HL-60/S4 treated with phorbol 12-myristate 13-acetate at 8.2 ng/mL for 4 days and 3 days (cell line): ENCODE data around the gene NUDT19.
"Not testable (repeated sequence)": the region's sequence is repeated elsewhere in the genome, so short reads cannot be mapped to it uniquely, and the experiment has no call there.

Experiments used
- in situ Hi-C: fragments of 300-500 bp; cut with MboI; formaldehyde crosslinking; loops from 2 replicates; pipeline ENCODE4 v1.15.0; 2022; ENCODE audit warnings: low sequenced_read_pairs

The NUDT19 gene

GRCh38 chr19:32674931-32675719 lies 16.5 kb upstream of the NUDT19 start, which contains the start of gene ANKRD27:
ANKRD27 (minus strand) TSS chr19:32675180; CDS start chr19:32659015, 16,165 bp downstream.
- in situ Hi-C loops = loop anchor here (25.0 kb wide), 1 partner anchor 412 kb away; the partner anchor contains the start of gene GPATCH1

GRCh38 chr19:32675720-32676185 lies 15.9 kb upstream of the NUDT19 start, which contains the start of gene RGS9BP:
RGS9BP (plus strand) TSS chr19:32675848; CDS start chr19:32676264, 416 bp downstream.
- in situ Hi-C loops = loop anchor here (25.0 kb wide), 1 partner anchor 412 kb away; the partner anchor contains the start of gene GPATCH1

- in situ Hi-C loops = loop anchor here (25.0 kb wide), 1 partner anchor 411 kb away; the partner anchor contains the start of gene GPATCH1
Measured at GRCh38 chr19:32676186-32676894, 15.3 kb upstream of the NUDT19 start.

GRCh38 chr19:32676895-32677359 lies 14.7 kb upstream of the NUDT19 start:
- in situ Hi-C loops = loop anchor here (25.0 kb wide), 1 partner anchor 410 kb away; the partner anchor contains the start of gene GPATCH1

- in situ Hi-C loops = loop anchor here (25.0 kb wide), 1 partner anchor 410 kb away; the partner anchor contains the start of gene GPATCH1
Measured at GRCh38 chr19:32677657-32678056, 14.0 kb upstream of the NUDT19 start.

GRCh38 chr19:32680986-32681385 lies 10.6 kb upstream of the NUDT19 start:
- in situ Hi-C loops = loop anchor here (25.0 kb wide), 1 partner anchor 406 kb away; the partner anchor contains the start of gene GPATCH1

GRCh38 chr19:32682317-32682716 lies 9.3 kb upstream of the NUDT19 start:
- in situ Hi-C loops = loop anchor here (25.0 kb wide), 1 partner anchor 405 kb away; the partner anchor contains the start of gene GPATCH1

- in situ Hi-C loops = loop anchor here (25.0 kb wide), 1 partner anchor 400 kb away; the partner anchor contains the start of gene GPATCH1
Measured at GRCh38 chr19:32686847-32687475, 4.7 kb upstream of the NUDT19 start.

GRCh38 chr19:32687681-32688080 lies 3.9 kb upstream of the NUDT19 start:
- in situ Hi-C loops = loop anchor here (25.0 kb wide), 1 partner anchor 400 kb away; the partner anchor contains the start of gene GPATCH1

- in situ Hi-C loops = loop anchor here (25.0 kb wide), 1 partner anchor 399 kb away; the partner anchor contains the start of gene GPATCH1
Measured at GRCh38 chr19:32688311-32688710, 3.3 kb upstream of the NUDT19 start.

GRCh38 chr19:32691952-32692726 lies 518 bp downstream of the NUDT19 start:
- in situ Hi-C loops = loop anchor here (25.0 kb wide), 1 partner anchor 395 kb away; the partner anchor contains the start of gene GPATCH1

- in situ Hi-C loops = loop anchor here (25.0 kb wide), 1 partner anchor 395 kb away; the partner anchor contains the start of gene GPATCH1
Measured at GRCh38 chr19:32692727-32693061, 1.1 kb downstream of the NUDT19 start.

- in situ Hi-C loops = loop anchor here (25.0 kb wide), 1 partner anchor 394 kb away; the partner anchor contains the start of gene GPATCH1
Measured at GRCh38 chr19:32693151-32694108, 1.8 kb downstream of the NUDT19 start.

GRCh38 chr19:32694316-32694715 lies 2.7 kb downstream of the NUDT19 start:
- in situ Hi-C loops = loop anchor here (25.0 kb wide), 1 partner anchor 393 kb away; the partner anchor contains the start of gene GPATCH1

GRCh38 chr19:32694851-32695250 lies 3.2 kb downstream of the NUDT19 start:
- in situ Hi-C loops = loop anchor here (25.0 kb wide), 1 partner anchor 392 kb away; the partner anchor contains the start of gene GPATCH1

GRCh38 chr19:32695506-32695905 lies 3.9 kb downstream of the NUDT19 start:
- in situ Hi-C loops = loop anchor here (25.0 kb wide), 1 partner anchor 392 kb away; the partner anchor contains the start of gene GPATCH1

- in situ Hi-C loops = loop anchor here (25.0 kb wide), 1 partner anchor 391 kb away; the partner anchor contains the start of gene GPATCH1
Measured at GRCh38 chr19:32696771-32697170, 5.2 kb downstream of the NUDT19 start.

GRCh38 chr19:32700129-32700528 lies 8.5 kb downstream of the NUDT19 start:
- in situ Hi-C loops = not testable (repeated sequence)
